HG03354 (cell line): ENCODE measurements around the gene GABRD.
A peak's percentile ranks its signal among the peaks of the same experiment; 100 is the strongest.

Experiments used
- ATAC-seq: cut with Tn5 transposase; IDR thresholded peaks from one replicate; pipeline ENCODE4 v1.9.1; 2021; ENCODE audit warnings: mild to moderate bottlenecking; ENCODE audit not compliant: unreplicated experiment, poor library complexity, severe bottlenecking

The GABRD gene

GRCh38 chr1:2049718-2050431, 30.7 kb downstream of the GABRD start, which contains the start of gene PRKCZ:
PRKCZ (plus strand) TSS chr1:2050411; CDS start chr1:2050631, 220 bp downstream.
- peak; percentile 60 for ATAC-seq

DNA sequence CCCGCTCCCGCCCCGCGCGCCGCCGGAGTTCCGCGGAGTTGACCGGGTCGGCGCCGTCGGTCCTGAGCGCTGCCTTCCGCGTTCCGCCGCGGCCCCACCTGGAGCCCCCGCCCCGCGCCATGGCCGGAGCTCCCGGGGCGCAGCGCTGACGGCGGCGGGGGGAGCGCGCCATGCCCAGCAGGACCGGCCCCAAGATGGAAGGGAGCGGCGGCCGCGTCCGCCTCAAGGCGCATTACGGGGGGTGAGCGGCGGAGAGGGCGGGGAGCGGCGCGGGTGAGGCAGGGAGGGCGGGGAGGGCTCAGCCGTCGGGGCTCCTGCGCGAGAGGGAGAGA, 31.3 kb downstream of the GABRD start:
- ATAC-seq: no peak

DNA sequence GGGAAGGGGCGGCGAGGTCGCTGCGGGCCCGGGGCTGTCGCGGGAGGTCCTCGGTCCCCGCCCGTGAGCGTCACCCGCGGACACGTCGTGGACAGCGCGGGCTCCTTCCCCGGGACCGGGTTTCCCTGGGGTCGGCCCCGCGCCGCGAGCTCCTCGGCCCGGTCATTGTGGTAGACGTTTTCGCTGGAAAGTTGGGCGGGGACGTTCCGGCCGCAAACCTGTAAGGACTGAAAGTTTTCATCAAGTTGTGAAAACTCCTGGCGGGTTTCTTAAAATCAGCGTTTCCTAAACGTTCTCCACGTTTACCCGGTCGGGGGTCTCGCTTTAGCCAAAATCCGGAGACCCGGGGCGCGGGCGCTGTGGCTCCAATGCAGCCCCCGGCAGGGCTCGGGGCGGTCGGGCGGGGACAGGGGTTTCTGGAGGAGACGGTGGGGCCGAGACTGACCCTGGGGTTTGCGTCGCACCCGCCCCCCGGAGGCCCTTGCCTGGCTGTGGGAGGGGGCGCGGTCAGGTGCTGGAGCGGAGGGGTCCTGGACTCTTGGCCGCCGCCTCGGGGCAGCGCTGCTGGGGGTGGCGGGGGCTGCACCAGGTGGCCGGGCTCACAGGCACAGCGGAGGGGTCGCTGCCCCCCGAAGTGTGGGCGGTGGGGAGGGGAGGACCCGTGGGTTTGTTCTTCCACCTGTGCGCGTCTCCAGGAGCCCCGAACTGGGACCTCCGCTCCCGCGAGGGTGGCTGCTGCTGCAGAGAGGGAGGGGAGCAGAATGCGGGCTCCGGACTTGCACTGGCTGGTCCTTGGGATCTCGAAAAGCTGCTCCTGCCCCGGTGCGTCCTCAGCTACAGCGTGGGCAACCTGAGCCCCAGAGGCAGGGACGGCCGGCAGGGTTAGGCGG, 31.9 kb downstream of the GABRD start:
- ATAC-seq: no peak

GRCh38 chr1:2052054-2052679, 33.0 kb downstream of the GABRD start:
- ATAC-seq: no peak

- ATAC-seq: no peak
Measured at GRCh38 chr1:2052756-2053155, 33.6 kb downstream of the GABRD start.

GRCh38 chr1:2053217-2053616, 34.1 kb downstream of the GABRD start:
- ATAC-seq: no peak

- ATAC-seq: no peak
Measured at GRCh38 chr1:2053784-2054376, 34.7 kb downstream of the GABRD start.

DNA sequence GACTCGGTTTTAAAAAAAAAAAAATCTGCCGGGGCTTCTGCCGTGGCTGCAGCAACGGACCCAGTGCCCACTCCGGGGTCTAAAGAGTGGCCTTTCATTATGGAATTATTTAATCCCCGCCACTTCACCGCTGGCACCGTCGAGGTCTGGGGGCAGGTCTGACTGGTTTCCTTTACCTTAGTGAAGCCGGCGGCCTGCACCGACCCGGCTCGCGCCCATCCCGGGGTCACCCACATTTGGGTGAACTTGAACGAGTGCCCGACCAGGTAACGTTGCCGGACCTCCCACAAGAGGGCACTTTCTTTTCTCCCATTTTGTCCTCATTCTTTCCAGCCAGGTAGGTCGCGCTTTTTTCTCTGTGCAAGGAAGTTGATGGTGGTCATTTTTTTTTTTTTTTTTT, 35.4 kb downstream of the GABRD start:
- no peak for ATAC-seq

GRCh38 chr1:2055911-2056575, 36.9 kb downstream of the GABRD start:
- ATAC-seq: no peak

DNA sequence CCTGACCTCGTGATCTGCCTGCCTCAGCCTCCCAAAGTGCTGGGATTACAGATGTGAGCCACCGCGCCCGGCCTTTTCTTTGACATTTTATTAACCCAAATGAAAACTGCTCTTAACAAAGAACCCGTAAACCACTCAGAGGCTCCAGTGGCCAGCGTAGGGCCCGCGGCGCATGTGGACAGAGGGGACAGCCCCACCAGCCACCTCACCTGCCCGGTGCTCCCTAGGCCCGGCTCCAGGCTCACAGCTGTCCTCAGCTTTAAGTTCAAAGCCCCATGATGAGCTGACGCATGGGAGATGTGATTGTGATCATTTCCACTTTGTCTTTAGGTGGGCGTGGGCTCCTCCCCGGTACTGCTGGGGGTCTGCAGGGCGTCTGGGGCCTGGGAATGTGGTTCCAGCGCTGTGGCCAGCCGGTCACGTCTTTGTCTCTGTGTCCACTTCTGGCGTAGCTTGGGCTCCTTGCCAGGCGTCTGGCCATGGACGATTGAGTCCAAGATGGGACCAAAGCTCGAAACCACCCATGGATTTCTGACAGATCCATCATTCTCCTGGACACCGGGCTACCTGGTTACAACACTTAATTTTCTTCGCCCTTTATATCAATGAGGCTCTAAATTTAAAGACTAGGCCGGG, 37.9 kb downstream of the GABRD start:
- ATAC-seq: no peak

DNA sequence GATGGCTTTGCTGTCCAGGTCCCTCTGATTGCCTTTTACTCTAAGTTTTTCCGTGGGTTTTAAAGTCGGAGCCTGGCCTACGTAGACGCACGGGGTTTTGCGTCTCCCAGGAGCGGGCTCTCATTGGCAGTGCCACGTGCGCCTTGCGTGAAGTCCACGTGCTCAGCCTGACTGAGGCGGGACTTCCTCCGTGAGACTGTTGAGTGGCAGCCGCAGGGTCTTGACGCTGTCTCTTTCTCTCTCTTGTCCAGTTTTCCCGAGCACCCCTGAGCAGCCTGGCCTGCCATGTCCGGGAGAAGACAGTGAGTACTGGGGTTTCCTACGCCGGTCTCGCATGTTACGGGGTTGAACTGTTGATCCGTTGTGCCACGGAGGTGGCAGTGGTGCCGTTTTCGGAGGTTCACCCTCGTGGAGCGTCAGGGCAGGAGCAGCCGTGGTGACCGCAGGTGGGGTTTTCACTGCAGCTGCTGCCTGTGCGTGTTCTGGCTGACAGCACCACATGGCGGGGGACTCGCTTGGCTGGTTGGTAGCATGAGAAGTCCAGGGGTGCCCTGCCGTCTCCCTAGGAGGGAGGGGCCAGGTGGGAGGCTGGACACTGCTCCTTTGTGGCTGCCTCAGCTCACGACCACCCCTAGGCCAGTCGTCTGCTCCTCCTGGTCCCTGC, 40.3 kb downstream of the GABRD start:
- no peak for ATAC-seq

GRCh38 chr1:2060072-2060471, 40.9 kb downstream of the GABRD start:
- ATAC-seq: no peak

GRCh38 chr1:2060535-2060934, 41.4 kb downstream of the GABRD start:
- no peak for ATAC-seq

DNA sequence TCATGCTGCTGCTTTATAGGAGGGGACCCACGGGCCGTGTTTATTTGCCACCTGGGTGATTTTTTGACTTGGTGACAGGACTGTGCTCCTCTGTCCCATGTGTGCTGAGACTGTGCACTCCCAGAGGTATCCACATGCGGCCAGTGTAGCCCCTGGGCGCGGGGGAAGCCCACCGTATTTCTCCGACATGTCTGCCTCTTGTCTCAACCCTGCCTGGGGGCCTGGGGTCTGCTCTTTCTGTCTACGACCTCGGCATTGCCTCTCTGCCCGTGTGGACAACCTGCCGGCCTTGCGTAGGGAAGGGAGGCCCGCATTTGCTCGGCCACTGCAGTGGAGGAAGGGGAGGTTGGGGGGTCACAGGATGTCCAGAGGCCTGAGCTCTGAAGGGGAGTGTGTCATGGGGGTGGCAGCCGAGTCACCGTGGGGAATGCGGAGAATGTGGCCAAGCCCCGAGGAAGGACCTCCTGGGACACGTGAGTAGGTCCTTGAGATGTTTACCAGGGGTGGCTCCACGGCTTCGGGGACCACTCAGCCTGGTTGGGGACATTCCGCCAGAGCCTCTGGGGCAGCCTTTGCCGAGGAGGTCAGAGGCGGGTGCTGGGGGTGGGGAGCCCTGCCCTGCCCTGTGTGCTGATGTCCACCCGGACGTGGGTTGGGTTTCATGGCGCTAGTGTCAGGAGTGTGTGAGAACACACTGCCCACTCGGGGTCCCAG, 42.1 kb downstream of the GABRD start:
- no peak for ATAC-seq

DNA sequence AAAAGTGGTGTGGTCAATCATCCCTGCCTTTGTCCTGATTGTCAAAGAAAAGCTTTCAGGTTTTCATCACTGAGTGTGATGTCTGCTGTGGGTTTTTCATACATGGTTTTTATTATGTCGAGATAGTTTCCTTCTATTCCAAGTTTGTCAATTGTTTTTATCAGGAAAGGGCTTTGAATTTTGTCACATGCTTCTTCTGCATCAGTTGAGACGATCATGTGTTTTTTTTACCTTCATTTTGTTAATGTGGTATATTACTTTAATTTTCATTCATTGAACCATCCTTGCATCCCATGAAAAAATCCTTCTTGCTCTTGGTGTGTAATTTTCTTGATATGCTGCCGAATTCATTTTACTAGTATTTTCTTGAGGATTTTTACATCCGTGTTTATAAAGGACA, 46.6 kb downstream of the GABRD start:
- ATAC-seq: no peak

DNA sequence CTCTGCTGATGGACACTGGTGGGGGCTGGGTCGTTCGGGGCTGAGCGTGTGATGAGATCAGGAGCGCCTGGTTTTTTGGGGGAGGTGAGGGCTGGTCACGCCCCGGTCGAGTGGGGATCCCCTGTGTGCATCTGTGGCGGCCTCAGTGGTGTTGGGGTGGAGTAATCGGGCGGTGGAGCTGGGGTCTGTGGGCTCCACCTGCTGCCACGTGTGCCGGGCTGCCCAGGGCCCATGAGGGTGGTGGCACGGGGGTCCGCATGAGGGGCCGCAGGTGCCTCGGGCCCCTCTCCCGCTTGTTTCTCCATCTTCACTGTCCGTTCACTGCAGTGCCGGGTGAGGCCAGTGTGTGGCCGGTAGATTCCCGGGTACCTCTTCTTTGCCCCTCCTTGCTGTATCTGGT, 48.2 kb downstream of the GABRD start:
- ATAC-seq: no peak

- ATAC-seq: no peak
Measured at GRCh38 chr1:2067981-2068380, 48.8 kb downstream of the GABRD start.

GRCh38 chr1:2068951-2069350, 49.8 kb downstream of the GABRD start:
- ATAC-seq: no peak
